ENCODE data around the gene NLRC5. TPM values are rescaled to one million over a fixed set of nuclear protein-coding genes. Genes with fewer than 3 reads are reported as not detected.

NLRC5 gene
- total RNA-seq, 4 donors from 2014 or later = 14.4 to 22.5 (median 16.6) TPM

- Histone ChIP-seq H3K4me3 (no peak overlapping the region), H3K4me1 (peaks cover 0 to 18% (median 9%) of the 10 kb centered on the region in 4 donors), H3K27me3 (no peaks in the 10 kb centered on the region), H3K36me3 (peaks cover 15 to 79% (median 65%) of the 10 kb centered on the region in 4 donors), H3K9me3 (no peaks in the 10 kb centered on the region), H3K27ac (replicated peaks in 1 of 4) (no peak overlapping the region)
- intact Hi-C loops (cut with DNase I) = no loop called here
- WGBS = 88% methylated on average over 2 of the region's 2 CpGs
- TF ChIP-seq POLR2AphosphoS5 (IDR thresholded peaks at IDR 0.05) = no peak
- no peak for TF ChIP-seq POLR2A (IDR thresholded peaks at IDR 0.05; ENCODE audit: low read depth)
- TF ChIP-seq CTCF (IDR thresholded peaks at IDR 0.05) = no peak
- TF ChIP-seq EP300 (IDR thresholded peaks at IDR 0.05) = no peak
- no peak for DNase-seq (ENCODE audit: extremely low spot score)
Measured at GRCh38 chr16:57038166-57038565, 48.8 kb downstream of the NLRC5 start.

- intact Hi-C loops (cut with DNase I) = no loop called here
- WGBS = 43% methylated on average over 5 of the region's 5 CpGs
- Histone ChIP-seq H3K4me1 (peaks cover 0 to 18% (median 9%) of the 10 kb centered on the region in 4 donors), H3K27me3 (no peaks in the 10 kb centered on the region), H3K27ac (replicated peaks in 1 of 4) (no peak overlapping the region), H3K36me3 (peaks cover 10 to 77% (median 67%) of the 10 kb centered on the region in 4 donors), H3K4me3 (no peak overlapping the region), H3K9me3 (no peaks in the 10 kb centered on the region)
- DNase-seq (ENCODE audit: extremely low spot score) = no peak
- TF ChIP-seq POLR2A (IDR thresholded peaks at IDR 0.05; ENCODE audit: low read depth) (no peak), CTCF (IDR thresholded peaks at IDR 0.05) (no peak), EP300 (IDR thresholded peaks at IDR 0.05) (no peak), POLR2AphosphoS5 (IDR thresholded peaks at IDR 0.05) (no peak)
Measured at GRCh38 chr16:57039148-57039812, 49.9 kb downstream of the NLRC5 start.

GRCh38 chr16:57041182-57042156 lies 52.1 kb downstream of the NLRC5 start:
- H3K9me3 ChIP-seq = no peaks in the 10 kb centered on the region
- no peak overlapping the region for H3K4me3 ChIP-seq
- intact Hi-C loops (cut with DNase I) = no loop called here
- DNase-seq (ENCODE audit: extremely low spot score) = no peak
- 89% methylated on average over 12 of the region's 12 CpGs for WGBS
- H3K36me3 ChIP-seq = peaks cover 0 to 64% (median 49%) of the 10 kb centered on the region in 4 donors
- no peak overlapping the region for H3K27ac ChIP-seq (replicated peaks in 1 of 4)
- H3K27me3 ChIP-seq = no peaks in the 10 kb centered on the region
- H3K4me1 ChIP-seq = peaks cover 9 to 25% (median 15%) of the 10 kb centered on the region in 4 donors
- TF ChIP-seq POLR2AphosphoS5 (IDR thresholded peaks at IDR 0.05) = no peak
- TF ChIP-seq CTCF (IDR thresholded peaks at IDR 0.05) = no peak
- no peak for TF ChIP-seq POLR2A (IDR thresholded peaks at IDR 0.05; ENCODE audit: low read depth)
- TF ChIP-seq EP300 (IDR thresholded peaks at IDR 0.05) = no peak

GRCh38 chr16:57042157-57043111 lies 53.1 kb downstream of the NLRC5 start:
- 71% methylated on average over 14 of the region's 14 CpGs for WGBS
- no peaks in the 10 kb centered on the region for H3K27me3 ChIP-seq
- TF ChIP-seq EP300 (IDR thresholded peaks at IDR 0.05) (no peak), CTCF (IDR thresholded peaks at IDR 0.05) (no peak), POLR2AphosphoS5 (IDR thresholded peaks at IDR 0.05) (no peak), POLR2A (IDR thresholded peaks at IDR 0.05; ENCODE audit: low read depth) (no peak)
- no peak overlapping the region for H3K4me3 ChIP-seq
- no peaks in the 10 kb centered on the region for H3K9me3 ChIP-seq
- H3K36me3 ChIP-seq = peaks cover 0 to 67% (median 51%) of the 10 kb centered on the region in 4 donors
- intact Hi-C loops (cut with DNase I) = no loop called here
- peaks cover 9 to 25% (median 15%) of the 10 kb centered on the region in 4 donors for H3K4me1 ChIP-seq
- H3K27ac ChIP-seq (replicated peaks in 1 of 4) = no peak overlapping the region
- DNase-seq (ENCODE audit: extremely low spot score) = no peak

All from esophagus muscularis mucosa (tissue), 4 donors.